GM21619 (cell line): ENCODE results near the gene IL3RA.

Experiments
- ATAC-seq: cut with Tn5 transposase; IDR thresholded peaks from one replicate; pipeline ENCODE4 v1.9.1; 2021; ENCODE audit not compliant: unreplicated experiment

Gene IL3RA

GRCh38 chrX:1380672-1381233, 44.2 kb downstream of the IL3RA start:
- no peak for ATAC-seq

DNA sequence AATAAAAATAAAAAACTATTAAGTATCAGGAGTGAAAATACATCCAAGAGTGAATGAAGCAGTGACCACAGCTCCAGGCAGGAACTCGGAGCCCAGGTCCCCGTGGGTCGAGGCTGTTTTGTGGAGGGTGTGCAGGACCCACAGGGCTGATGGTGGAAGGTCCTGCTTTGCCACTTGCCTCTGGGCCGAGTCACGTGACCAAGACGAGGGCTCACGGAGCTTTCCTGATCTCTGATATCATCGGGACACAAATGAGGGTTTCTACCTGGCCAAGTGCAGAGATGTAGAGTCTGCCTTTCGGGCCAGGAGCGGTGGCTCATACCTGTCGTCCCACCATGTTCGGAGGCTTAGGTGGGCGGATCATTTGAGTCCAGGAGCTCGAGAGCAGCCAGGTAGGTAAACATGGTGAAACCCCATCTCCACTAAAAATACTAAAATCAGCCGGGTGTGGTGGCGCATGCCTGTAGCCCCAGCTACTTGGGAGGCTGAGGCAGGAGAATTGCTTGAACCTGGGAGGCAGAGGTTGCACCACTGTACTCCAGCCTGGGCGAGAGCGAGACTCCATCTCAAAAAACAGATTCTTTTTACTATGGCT, 48.2 kb downstream of the IL3RA start:
- no peak for ATAC-seq

- no peak for ATAC-seq
Measured at GRCh38 chrX:1385253-1386223, 49.0 kb downstream of the IL3RA start.

DNA sequence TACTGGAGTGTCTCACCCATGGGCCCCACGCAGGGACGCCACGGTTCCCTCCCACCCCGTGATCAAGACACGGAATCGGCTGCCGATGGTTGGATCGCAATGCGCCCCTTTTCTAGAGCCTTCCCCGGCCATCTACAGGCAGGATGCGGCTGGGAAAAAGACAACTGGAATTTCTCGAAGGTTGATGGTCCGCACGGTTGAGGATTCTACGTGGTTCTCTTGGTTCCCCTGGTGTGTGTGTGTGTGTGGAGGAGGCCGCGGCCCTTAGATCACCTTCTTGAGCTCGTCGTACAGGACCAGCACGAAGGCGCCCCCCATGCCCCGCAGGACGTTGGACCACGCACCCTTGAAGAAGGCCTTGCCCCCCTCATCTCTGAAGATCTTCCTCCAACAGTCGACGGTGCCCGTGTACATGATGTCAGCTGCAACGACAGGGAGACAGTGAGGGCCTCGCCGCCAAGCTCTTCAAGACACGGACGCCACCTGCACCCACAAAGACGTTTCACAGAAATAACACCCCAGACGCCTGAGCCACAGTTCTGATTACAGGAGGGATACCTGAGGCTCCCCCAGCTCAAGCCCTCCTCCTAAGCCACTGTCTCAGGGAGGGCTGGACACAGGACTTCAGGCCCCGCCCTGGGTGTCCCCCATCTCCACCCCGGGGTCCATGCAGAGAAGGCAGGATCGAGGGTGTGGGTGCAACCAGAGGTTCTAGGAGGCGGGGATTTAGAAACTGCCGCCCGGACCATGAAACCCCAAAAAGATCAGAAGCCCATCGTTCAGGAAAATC, 49.9 kb downstream of the IL3RA start:
- ATAC-seq: no peak

DNA sequence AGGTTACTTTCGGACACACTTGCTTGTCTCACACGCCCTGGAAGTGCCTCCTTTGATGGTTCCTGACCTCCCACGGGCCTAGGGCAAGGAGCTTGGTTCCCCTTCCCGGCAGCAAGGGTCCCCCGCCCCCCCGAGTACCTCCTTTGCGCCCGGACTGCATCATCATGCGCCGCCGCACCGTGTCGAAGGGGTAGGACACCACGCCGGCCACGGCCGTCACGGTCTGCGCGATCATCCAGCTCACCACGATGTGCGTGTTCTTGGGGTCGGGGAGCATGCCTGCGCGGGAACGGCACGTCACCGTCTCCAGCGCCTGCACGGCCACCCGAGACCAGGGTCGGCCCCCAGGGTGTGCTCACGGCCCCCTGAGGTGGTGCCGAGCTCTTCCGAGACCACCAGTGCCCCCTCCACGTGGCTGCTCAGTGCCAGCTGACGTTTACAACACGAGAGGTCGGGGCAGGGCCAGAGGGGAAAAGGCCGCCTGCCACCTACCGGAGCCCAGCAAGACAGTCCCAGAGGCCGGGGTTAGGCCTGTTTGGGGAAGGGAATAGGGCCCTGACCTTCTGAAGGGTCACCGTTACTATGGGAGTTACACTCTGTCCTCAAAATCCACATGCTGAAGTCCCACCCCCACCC, 50.7 kb downstream of the IL3RA start:
- ATAC-seq: no peak

DNA sequence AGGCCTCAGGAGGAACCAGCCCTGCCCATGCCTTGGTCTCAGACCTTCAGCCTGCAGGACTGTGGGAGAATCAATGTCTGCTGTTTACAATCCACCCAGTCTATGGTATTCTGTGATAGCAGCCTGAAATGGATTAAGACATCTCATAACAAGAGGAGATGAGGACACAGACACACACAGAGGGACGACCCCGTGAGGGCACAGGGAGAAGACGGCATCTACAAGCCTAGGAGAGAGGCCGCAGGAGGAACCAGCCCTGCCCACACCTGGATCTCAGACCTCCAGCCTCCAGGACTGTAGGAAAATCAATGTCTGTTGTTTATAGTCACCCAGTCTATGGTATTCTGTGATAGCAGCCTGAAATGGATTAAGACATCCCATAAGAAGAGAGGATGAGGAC, 52.1 kb downstream of the IL3RA start:
- ATAC-seq: no peak

DNA sequence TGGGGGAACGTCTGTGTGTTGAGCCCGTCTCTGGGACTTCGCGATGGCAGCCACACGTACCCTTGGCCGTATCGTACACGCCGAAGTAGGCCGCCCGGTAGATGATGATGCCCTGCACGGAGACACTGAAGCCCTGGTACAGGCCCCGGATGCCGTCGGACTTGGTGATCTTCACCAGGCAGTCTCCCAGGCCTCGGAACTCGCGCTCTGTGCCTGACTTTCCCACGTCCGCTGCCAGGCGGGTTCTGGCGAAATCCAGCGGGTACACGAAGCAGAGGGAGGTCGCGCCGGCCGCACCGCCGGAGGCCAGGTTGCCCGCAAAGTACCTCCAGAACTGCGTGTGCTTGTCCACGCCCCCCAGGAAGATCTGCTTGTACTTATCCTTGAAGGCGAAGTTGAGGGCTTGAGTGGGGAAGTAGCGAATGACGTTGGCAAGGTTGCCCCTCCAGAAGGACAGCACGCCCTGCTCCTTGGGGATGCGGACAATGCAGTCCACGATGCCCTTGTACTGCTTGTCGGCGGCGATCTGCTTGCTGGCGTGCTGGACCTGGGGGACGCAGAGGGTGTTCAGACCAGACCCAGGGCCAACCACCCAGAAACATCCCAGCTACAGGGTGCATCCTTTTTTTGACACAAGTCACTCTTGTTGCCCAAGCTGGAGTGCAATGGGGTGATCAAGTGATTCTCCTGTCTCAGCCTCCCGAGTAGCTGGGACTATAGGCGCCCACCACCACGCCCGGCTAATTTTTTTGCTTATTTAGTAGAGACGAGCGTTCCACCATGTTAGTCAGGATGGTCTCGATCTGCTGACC, 52.8 kb downstream of the IL3RA start:
- no peak for ATAC-seq

DNA sequence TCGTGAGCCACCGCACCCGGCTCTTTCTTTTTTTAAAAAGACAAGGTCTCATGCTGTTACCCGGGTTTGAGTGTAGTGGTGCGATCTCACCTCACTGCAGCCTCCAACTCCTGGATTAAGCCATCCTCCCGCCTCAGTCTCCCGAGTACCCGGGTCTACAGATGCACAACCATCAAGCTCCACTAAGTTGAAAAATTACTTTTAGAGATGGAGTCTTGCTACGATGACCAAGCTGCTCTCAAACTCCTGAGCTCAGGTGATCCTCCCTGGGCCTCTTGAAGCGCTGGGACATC, 53.4 kb downstream of the IL3RA start:
- no peak for ATAC-seq

- no peak for ATAC-seq
Measured at GRCh38 chrX:1390621-1391369, 54.2 kb downstream of the IL3RA start.

- ATAC-seq: peak; percentile 34
Measured at GRCh38 chrX:1391370-1391706, 54.8 kb downstream of the IL3RA start.

DNA sequence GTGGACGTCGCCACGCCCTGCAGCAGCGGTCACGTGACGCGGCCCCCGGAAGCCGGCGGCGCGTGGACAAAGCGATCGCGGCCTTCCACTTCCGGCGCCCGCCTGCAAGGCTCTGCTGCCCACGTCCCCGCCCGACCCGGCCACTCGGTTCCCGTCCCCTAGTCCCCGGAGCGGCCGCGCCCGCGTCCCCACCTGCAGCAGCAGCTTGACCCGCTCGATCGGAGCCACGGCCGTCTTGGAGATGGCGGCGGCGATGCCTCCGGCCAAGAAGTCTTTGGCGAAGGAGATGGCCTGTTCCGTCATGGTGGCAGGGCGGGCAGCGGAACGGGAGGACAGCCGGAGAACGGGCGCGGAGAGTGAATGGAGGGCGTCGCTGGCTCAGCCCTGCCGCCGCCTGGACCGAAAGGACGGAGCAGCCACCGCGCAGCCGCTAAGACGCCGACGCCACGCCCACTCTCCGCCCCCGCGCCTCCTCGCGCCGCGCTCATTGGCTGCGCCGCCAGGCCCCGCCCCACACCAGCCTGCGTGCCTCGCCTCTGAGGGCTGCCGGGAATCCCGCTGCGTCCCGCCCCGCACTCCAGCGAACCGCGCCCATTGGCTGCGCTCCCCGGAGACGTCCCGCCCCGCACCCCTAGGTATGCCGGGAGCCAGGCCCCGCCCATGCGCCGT, 55.3 kb downstream of the IL3RA start, which contains the start of gene SLC25A6:
SLC25A6 (minus strand) TSS at position 407 of the 669 bp plus-strand sequence; CDS start at position 303, 104 bp downstream.
- ATAC-seq: peak; percentile 95

- peak; percentile 22 for ATAC-seq
Measured at GRCh38 chrX:1392376-1393068, 55.9 kb downstream of the IL3RA start.

- ATAC-seq: no peak
Measured at GRCh38 chrX:1393871-1394615, 57.5 kb downstream of the IL3RA start.

DNA sequence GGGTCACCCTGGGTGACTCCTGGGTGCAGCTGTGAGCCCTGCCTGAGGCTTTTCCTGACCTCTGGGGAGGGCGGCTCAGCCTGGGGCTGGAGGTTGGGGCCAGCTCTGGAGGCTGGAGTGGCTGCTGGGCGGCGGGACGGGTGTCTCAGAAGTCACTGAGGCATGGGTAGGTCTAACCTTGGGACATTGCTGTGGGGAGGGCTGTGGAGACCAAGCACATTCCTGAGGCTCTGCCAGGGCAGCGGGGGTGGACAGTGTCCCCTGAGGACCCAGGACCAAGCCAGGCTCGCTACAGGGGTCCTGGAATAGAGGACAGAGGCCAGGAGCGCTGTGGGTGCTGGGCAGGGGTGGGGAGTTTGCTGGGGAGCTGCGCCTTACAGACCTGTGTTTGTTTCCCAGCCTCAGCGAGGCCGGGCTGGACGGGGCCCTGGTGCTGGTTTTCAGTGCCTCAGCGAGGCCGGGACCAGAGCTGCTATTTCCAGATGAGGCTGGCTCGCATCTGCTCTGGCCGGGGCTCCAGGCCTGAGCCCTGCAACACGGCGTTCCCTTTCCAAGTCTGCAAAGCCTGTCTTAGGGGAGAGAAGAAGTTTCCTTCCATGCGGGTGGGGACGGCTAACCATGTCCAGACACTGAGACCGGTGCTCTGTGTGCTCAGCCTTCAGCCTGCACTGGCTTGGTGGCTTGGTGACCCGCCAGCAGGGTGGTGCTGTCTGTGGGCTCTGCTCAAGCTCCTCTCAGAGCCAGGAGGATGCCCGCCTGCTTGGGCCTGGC, 58.3 kb downstream of the IL3RA start:
- no peak for ATAC-seq

- ATAC-seq: no peak
Measured at GRCh38 chrX:1395646-1396216, 59.1 kb downstream of the IL3RA start.

DNA sequence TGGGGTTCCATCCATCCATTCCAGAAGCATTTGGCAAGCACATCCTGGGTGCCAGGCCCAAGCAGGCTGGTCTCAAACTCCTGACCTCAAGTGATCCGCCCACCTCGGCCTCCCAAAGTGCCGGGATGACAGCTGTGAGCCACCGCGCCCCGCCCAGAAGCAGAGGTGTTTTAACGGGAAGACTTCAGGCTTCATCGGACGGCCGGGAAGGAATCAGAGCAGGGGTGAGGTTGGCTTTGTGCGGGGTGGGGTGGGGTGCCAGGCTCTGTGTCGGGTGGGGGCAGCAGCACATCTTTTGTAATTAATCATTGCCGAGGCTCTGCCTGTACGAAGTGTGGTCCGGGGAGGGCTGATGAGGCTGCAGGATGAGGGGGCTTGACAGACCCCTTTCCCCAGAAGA, 60.4 kb downstream of the IL3RA start:
- ATAC-seq: no peak
